HL-60 (cell line): ENCODE results near the gene ANKH.

Experiments
- DNase-seq, 2 experiments: peaks; one replicate each; pipeline ENCODE4 v3.0.0-alpha.2; 2010 to 2020; ENCODE audit warnings: low read depth in 1 of 2, low spot score in 1 of 2
- H3K27ac ChIP-seq: fragments of 250-450 bp; sonication (Bioruptor Pico); replicated peaks from 2 replicates; pipeline ENCODE4 v1.5.1; 2020; ENCODE audit warnings: mild to moderate bottlenecking, moderate library complexity
- H3K27me3 ChIP-seq: fragments of 250-450 bp; sonication (Bioruptor Pico); 2 replicates; pipeline ENCODE4 v1.5.1; 2021; ENCODE audit warnings: mild to moderate bottlenecking, moderate library complexity; ENCODE audit not compliant: insufficient read depth, poor library complexity, severe bottlenecking
- H3K4me3 ChIP-seq: replicated peaks from 2 replicates; pipeline ENCODE4 v1.5.1; 2011; ENCODE audit warnings: mild to moderate bottlenecking, control low read depth, low read length; ENCODE audit not compliant: insufficient read depth
- CTCF ChIP-seq: IDR thresholded peaks from one replicate; pipeline ENCODE4 v1.5.1; 2011; ENCODE audit warnings: low read length, control low read depth, inconsistent platforms; ENCODE audit not compliant: insufficient read depth
- GABPA ChIP-seq: IDR thresholded peaks from 2 replicates; pipeline ENCODE4 v1.6.1; 2012; ENCODE audit warnings: low read depth
- POLR2AphosphoS5 ChIP-seq: IDR thresholded peaks from 2 replicates; pipeline ENCODE4 v1.6.1; 2012; ENCODE audit warnings: low read depth
- REST ChIP-seq: IDR thresholded peaks from 2 replicates; pipeline ENCODE4 v1.6.1; 2012; ENCODE audit warnings: low read depth; ENCODE audit not compliant: insufficient replicate concordance
- SPI1 ChIP-seq: IDR thresholded peaks from 2 replicates; pipeline ENCODE4 v1.6.1; 2012; ENCODE audit warnings: low read depth, mild to moderate bottlenecking, borderline replicate concordance

ANKH gene

GRCh38 chr5:14713476-14714390 is 157.8 kb downstream of the ANKH start:
- no peak overlapping the region for H3K27ac ChIP-seq
- TF ChIP-seq POLR2AphosphoS5: no peak
- TF ChIP-seq CTCF: no peak
- TF ChIP-seq SPI1: peak; percentile 3; the same call in 1 of the 2 replicates
- H3K4me3 ChIP-seq: no peak overlapping the region
- no peak for DNase-seq
- no peaks in the 10 kb centered on the region for H3K27me3 ChIP-seq

GRCh38 chr5:14712666-14713065 is 158.9 kb downstream of the ANKH start:
- H3K4me3 ChIP-seq: no peak overlapping the region
- no peak for DNase-seq
- TF ChIP-seq CTCF (no peak), SPI1 (no peak), GABPA (no peak), POLR2AphosphoS5 (no peak), REST (no peak)

GRCh38 chr5:14712131-14712530 is 159.4 kb downstream of the ANKH start:
- H3K27me3 ChIP-seq: no peaks in the 10 kb centered on the region
- TF ChIP-seq SPI1 (no peak), CTCF (no peak), POLR2AphosphoS5 (no peak), REST (no peak), GABPA (no peak)
- no peak overlapping the region for H3K27ac ChIP-seq
- no peak overlapping the region for H3K4me3 ChIP-seq
- no peak for DNase-seq

More at GRCh38 chr5:14712666-14713065, 158.9 kb downstream of the ANKH start:
- no peak overlapping the region for H3K27ac ChIP-seq
- H3K27me3 ChIP-seq: no peaks in the 10 kb centered on the region
